Liver (tissue), 9 donors: Measurements from ENCODE around the gene C1orf50. TPM values are rescaled to one million over a fixed set of nuclear protein-coding genes. Genes with fewer than 3 reads are reported as not detected.

Source experiments
- DNase-seq: peaks from one replicate; pipeline ENCODE4 v3.0.0-alpha.2; 2017; ENCODE audit warnings: low spot score
- H3K27ac ChIP-seq, 2 donors: one replicate each; pipeline ENCODE4 v1.7.0; 2013; ENCODE audit warnings: inconsistent platforms in 2 of 2, low read length in 2 of 2, control low read depth in 1 of 2, low read depth in 1 of 2, mild to moderate bottlenecking in 1 of 2
- H3K27me3 ChIP-seq, 4 donors: one replicate each; pipeline versions ENCODE4 v1.6.1 to v1.7.0; 2013; ENCODE audit warnings: low read length in 3 of 4, inconsistent platforms in 1 of 4, mild to moderate bottlenecking in 1 of 4, moderate library complexity in 1 of 4; ENCODE audit not compliant: control insufficient read depth in 4 of 4, insufficient read depth in 4 of 4
- H3K36me3 ChIP-seq, 4 donors: one replicate each; pipeline versions ENCODE4 v1.6.1 to v1.7.0; 2013; ENCODE audit warnings: low read length in 3 of 4, mild to moderate bottlenecking in 3 of 4, low read depth in 1 of 4, moderate library complexity in 1 of 4; ENCODE audit not compliant: control insufficient read depth in 4 of 4, insufficient read depth in 3 of 4
- H3K4me1 ChIP-seq, 4 donors: one replicate each; pipeline versions ENCODE4 v1.6.1 to v1.7.0; 2013; ENCODE audit warnings: low read length in 3 of 4, mild to moderate bottlenecking in 3 of 4, moderate library complexity in 1 of 4; ENCODE audit not compliant: control insufficient read depth in 4 of 4, insufficient read depth in 4 of 4
- H3K4me3 ChIP-seq, 3 donors: one replicate each; pipeline versions ENCODE4 v1.6.1 to v1.7.0; 2013; ENCODE audit warnings: low read length in 3 of 3, control low read depth in 1 of 3, low read depth in 1 of 3, mild to moderate bottlenecking in 1 of 3
- H3K9ac ChIP-seq, 2 donors: one replicate each; pipeline ENCODE4 v1.7.0; 2013; ENCODE audit warnings: low read length in 2 of 2, mild to moderate bottlenecking in 2 of 2, moderate library complexity in 2 of 2, control low read depth in 1 of 2, low read depth in 1 of 2
- H3K9me3 ChIP-seq, 4 donors: one replicate each; pipeline versions ENCODE4 v1.6.1 to v1.7.0; 2013; ENCODE audit warnings: low read length in 3 of 4; ENCODE audit not compliant: control insufficient read depth in 4 of 4
- ATF3 ChIP-seq: IDR thresholded peaks from 2 replicates; pipeline ENCODE4 v1.6.1; 2016; ENCODE audit warnings: antibody characterized with exemption
- EGR1 ChIP-seq, 2 donors: IDR thresholded peaks; 2 replicates each; pipeline ENCODE4 v1.6.1; 2016 to 2018; ENCODE audit warnings: antibody characterized with exemption in 2 of 2, low read depth in 2 of 2
- FOXA1 ChIP-seq: IDR thresholded peaks from 2 replicates; pipeline ENCODE4 v1.6.1; 2016; ENCODE audit warnings: antibody characterized with exemption
- FOXA2 ChIP-seq: IDR thresholded peaks from 2 replicates; pipeline ENCODE4 v1.6.1; 2016; ENCODE audit warnings: antibody characterized with exemption
- GABPA ChIP-seq, 2 donors: IDR thresholded peaks in 1 of 2; conservative IDR thresholded peaks in 1 of 2; 2 replicates each; pipeline ENCODE4 v1.6.1; 2016; ENCODE audit warnings: antibody characterized with exemption in 2 of 2, mild to moderate bottlenecking in 1 of 2, moderate library complexity in 1 of 2
- HNF4A ChIP-seq, 2 donors: conservative IDR thresholded peaks; 2 replicates each; pipeline ENCODE4 v1.6.1; 2016; ENCODE audit warnings: antibody characterized with exemption in 2 of 2, mild to moderate bottlenecking in 2 of 2
- HNF4G ChIP-seq: IDR thresholded peaks from 2 replicates; pipeline ENCODE4 v1.6.1; 2016; ENCODE audit warnings: antibody characterized with exemption
- JUND ChIP-seq, 2 donors: IDR thresholded peaks; 2 replicates each; pipeline ENCODE4 v1.6.1; 2016; ENCODE audit warnings: antibody characterized with exemption in 2 of 2
- NR2F2 ChIP-seq: IDR thresholded peaks from 2 replicates; pipeline ENCODE4 v1.6.1; 2016; ENCODE audit warnings: antibody characterized with exemption
- RAD21 ChIP-seq, 2 donors: IDR thresholded peaks; 2 replicates each; pipeline ENCODE4 v1.6.1; 2016; ENCODE audit warnings: antibody characterized with exemption in 2 of 2, mild to moderate bottlenecking in 2 of 2
- REST ChIP-seq: IDR thresholded peaks from 2 replicates; pipeline ENCODE4 v1.6.1; 2016; ENCODE audit warnings: antibody characterized with exemption, mild to moderate bottlenecking
- RXRA ChIP-seq, 2 donors: IDR thresholded peaks; 2 replicates each; pipeline ENCODE4 v1.6.1; 2017 to 2018; ENCODE audit warnings: antibody characterized with exemption in 2 of 2, mild to moderate bottlenecking in 1 of 2
- SP1 ChIP-seq: IDR thresholded peaks from 2 replicates; pipeline ENCODE4 v1.6.1; 2018; ENCODE audit warnings: antibody characterized with exemption, mild to moderate bottlenecking
- TAF1 ChIP-seq: conservative IDR thresholded peaks from 2 replicates; pipeline ENCODE4 v1.6.1; 2016; ENCODE audit warnings: antibody characterized with exemption, mild to moderate bottlenecking
- YY1 ChIP-seq: IDR thresholded peaks from 2 replicates; pipeline ENCODE4 v1.6.1; 2016; ENCODE audit warnings: antibody characterized with exemption, mild to moderate bottlenecking
- ZBTB33 ChIP-seq: IDR thresholded peaks from 2 replicates; pipeline ENCODE4 v1.6.1; 2016; ENCODE audit warnings: antibody characterized with exemption
- WGBS: extraction: QIAGEN DNeasy Blood & Tissue Kit; methylation state at CpG from one replicate; pipeline ENCODE4 v1.1.7; 2013; 5-methylcytosine and 5-hydroxymethylcytosine counted together
- polyA plus RNA-seq, 2 donors: library from polyadenylated mRNA; stranded (reverse) in 1 of 2; unstranded in 1 of 2; fragments of 200-250 nt in 1 of 2; fragments of >200 nt in 1 of 2; fragmentation: Nextera tagmentation in 1 of 2; extraction: Ambion mirVana in 1 of 2; gene quantifications; one replicate each; pipeline versions ENCODE4 v1.2.1 to v1.2.3, GENCODE V29; 2013 to 2015
- total RNA-seq, 2 donors: library from RNA; depleted of rRNA; stranded (reverse); fragments of >200 nt; gene quantifications; one replicate each; pipeline ENCODE4 v1.2.3, GENCODE V29; 2014
- TF ChIP-seq, protein P1 (sequence below): fragments of 150-350 bp; IDR thresholded peaks from 2 replicates; pipeline ENCODE4 v1.5.1; 2017; ENCODE audit warnings: improper control_type of control experiment, low read depth, low read length; ENCODE audit not compliant: missing input control
- TF ChIP-seq, protein P2 (sequence below): IDR thresholded peaks from 2 replicates; pipeline ENCODE4 v1.6.1; 2016; ENCODE audit warnings: antibody characterized with exemption
- donor health status: healthy.
- donor health status: healthy.
- donor health status: healthy.
- donor health status: healthy.
- donor health status: healthy.

C1orf50 gene
- total and polyA plus RNA-seq, 4 donors, result 2.6 to 5.8 (median 3.5) TPM

DNA sequence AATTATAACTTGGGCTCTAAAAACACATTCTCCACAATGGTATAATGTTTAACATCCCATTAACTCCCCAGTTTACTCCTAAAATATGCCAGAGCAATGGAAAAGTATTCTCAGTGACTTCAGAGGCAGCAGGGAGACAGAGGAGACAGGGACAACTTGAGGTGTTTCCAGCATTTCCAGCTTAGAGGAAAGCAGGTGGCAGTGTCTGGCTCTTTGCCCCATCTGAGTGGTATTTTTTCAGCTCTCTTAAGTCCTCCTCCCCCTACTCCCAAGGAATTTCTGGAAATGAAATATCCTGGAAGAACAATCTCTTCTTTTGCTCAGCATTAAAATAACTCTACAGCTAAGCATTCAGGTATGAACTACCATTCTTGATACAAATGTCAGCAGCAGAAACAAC, 39.1 kb downstream of the C1orf50 start:
- Histone ChIP-seq H3K27me3 (no peaks in the 10 kb centered on the region), H3K9ac (no peak overlapping the region), H3K4me3 (no peak overlapping the region), H3K27ac (no peak overlapping the region), H3K9me3 (no peaks in the 10 kb centered on the region), H3K4me1 (no peaks in the 10 kb centered on the region), H3K36me3 (peaks cover 0 to 3% (median 0%) of the 10 kb centered on the region in 4 donors)
- no peak for TF ChIP-seq HNF4A (conservative IDR thresholded peaks at IDR 0.05)
- no peak for TF ChIP-seq EGR1 (IDR thresholded peaks at IDR 0.05; ENCODE audit: low read depth in 2 of 2)
- TF ChIP-seq FOXA2, result no peak
- TF ChIP-seq HNF4G, result no peak
- TF ChIP-seq, protein P1, sequence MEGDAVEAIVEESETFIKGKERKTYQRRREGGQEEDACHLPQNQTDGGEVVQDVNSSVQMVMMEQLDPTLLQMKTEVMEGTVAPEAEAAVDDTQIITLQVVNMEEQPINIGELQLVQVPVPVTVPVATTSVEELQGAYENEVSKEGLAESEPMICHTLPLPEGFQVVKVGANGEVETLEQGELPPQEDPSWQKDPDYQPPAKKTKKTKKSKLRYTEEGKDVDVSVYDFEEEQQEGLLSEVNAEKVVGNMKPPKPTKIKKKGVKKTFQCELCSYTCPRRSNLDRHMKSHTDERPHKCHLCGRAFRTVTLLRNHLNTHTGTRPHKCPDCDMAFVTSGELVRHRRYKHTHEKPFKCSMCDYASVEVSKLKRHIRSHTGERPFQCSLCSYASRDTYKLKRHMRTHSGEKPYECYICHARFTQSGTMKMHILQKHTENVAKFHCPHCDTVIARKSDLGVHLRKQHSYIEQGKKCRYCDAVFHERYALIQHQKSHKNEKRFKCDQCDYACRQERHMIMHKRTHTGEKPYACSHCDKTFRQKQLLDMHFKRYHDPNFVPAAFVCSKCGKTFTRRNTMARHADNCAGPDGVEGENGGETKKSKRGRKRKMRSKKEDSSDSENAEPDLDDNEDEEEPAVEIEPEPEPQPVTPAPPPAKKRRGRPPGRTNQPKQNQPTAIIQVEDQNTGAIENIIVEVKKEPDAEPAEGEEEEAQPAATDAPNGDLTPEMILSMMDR, result no peak
- TF ChIP-seq YY1, result no peak
- no peak for TF ChIP-seq ZBTB33
- TF ChIP-seq ATF3, result no peak
- TF ChIP-seq TAF1, result no peak
- TF ChIP-seq GABPA (IDR thresholded peaks at IDR 0.05 in 1 of 2, conservative IDR thresholded peaks at IDR 0.05 in 1 of 2), result no peak
- no peak for TF ChIP-seq JUND (IDR thresholded peaks at IDR 0.05)
- no peak for TF ChIP-seq RXRA (IDR thresholded peaks at IDR 0.05)
- no peak for TF ChIP-seq NR2F2
- no peak for TF ChIP-seq SP1
- no peak for DNase-seq

- no peak for DNase-seq
- H3K4me3 ChIP-seq, result no peak overlapping the region
- H3K9ac ChIP-seq, result no peak overlapping the region
- no peak overlapping the region for H3K27ac ChIP-seq
- 96% methylated on average over 5 of the region's 5 CpGs for WGBS
- H3K27me3 ChIP-seq, result no peaks in the 10 kb centered on the region
- peaks cover 0 to 3% (median under 1%) of the 10 kb centered on the region in 4 donors for H3K36me3 ChIP-seq
- TF ChIP-seq, protein P2, sequence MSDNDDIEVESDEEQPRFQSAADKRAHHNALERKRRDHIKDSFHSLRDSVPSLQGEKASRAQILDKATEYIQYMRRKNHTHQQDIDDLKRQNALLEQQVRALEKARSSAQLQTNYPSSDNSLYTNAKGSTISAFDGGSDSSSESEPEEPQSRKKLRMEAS, result no peak
- TF ChIP-seq REST, result no peak
- TF ChIP-seq FOXA1, result no peak
- TF ChIP-seq HNF4G, result no peak
- TF ChIP-seq RAD21 (IDR thresholded peaks at IDR 0.05), result no peak
- no peak for TF ChIP-seq ZBTB33
- no peak for TF ChIP-seq RXRA (IDR thresholded peaks at IDR 0.05)
- no peak for TF ChIP-seq FOXA2
- H3K4me1 ChIP-seq, result no peaks in the 10 kb centered on the region
- no peaks in the 10 kb centered on the region for H3K9me3 ChIP-seq
Measured at GRCh38 chr1:42806593-42806992, 39.5 kb downstream of the C1orf50 start.
